HepG2 (cell line): ENCODE results near the gene RNPEPL1. TPM values are rescaled to one million over a fixed set of nuclear protein-coding genes. Genes with fewer than 3 reads are reported as not detected.
A peak's percentile ranks its signal among the peaks of the same experiment; 100 is the strongest.

Experiments used
- ATAC-seq: fragments of 200-7000 bp; cut with Tn5 transposase; 3 replicates; pipeline ENCODE4 v1.9.1; 2020; ENCODE audit warnings: mild to moderate bottlenecking, moderate library complexity
- BruUV-seq: library from RNA; stranded (reverse); fragments of 400-500 nt; replicated peaks from 2 replicates; lab custom pipeline; 2021; lab: Mats Ljungman, UMichigan
- CTCF ChIA-PET: fragments of 300-600 bp; formaldehyde crosslinking; extraction: SDS; loops from one replicate; lab custom pipeline; 2021; ENCODE audit warnings: low total read pairs, inconsistent platforms, low intra/inter-chr PET ratio; lab: Yijun Ruan, JAX
- POLR2A ChIA-PET: fragments of 350-600 bp; sonication (Branson Sonifier 250); formaldehyde crosslinking; loops from one replicate; lab custom pipeline; 2020; ENCODE audit warnings: antibody characterized with exemption, inconsistent platforms; lab: Yijun Ruan, JAX
- DNase-seq: peaks from one replicate; pipeline ENCODE4 v3.0.0-alpha.2; 2015; ENCODE audit warnings: low spot score
- FAIRE-seq: peaks from 3 replicates; lab custom pipeline; 2011; peaks lifted over from hg19 to GRCh38; lab: Jason Lieb, UNC
- H2AFZ ChIP-seq: one replicate; pipeline ENCODE4 v1.6.1; 2011; ENCODE audit warnings: low read length, inconsistent platforms
- H3K27ac ChIP-seq: fragments of 300-600 bp; 3 replicates; pipeline ENCODE4 v1.8.0; 2011; ENCODE audit warnings: mixed run types, mild to moderate bottlenecking, mixed read lengths, low read length, inconsistent platforms; ENCODE audit not compliant: insufficient read depth; ENCODE audit errors: extremely low read length
- H3K27me3 ChIP-seq, 2 experiments: fragments of 200-600 bp in 1 of 2; 2 replicates in 1 of 2; 3 replicates in 1 of 2; pipeline versions ENCODE4 v1.6.0 to v1.8.0; 2011; ENCODE audit warnings: low read length in 2 of 2, mild to moderate bottlenecking in 2 of 2, moderate library complexity in 2 of 2, inconsistent platforms in 1 of 2; ENCODE audit not compliant: insufficient read depth in 2 of 2, control insufficient read depth in 1 of 2
- H3K36me3 ChIP-seq, 2 experiments: fragments of 200-600 bp in 1 of 2; replicated peaks in 1 of 2; 2 replicates in 1 of 2; 3 replicates in 1 of 2; pipeline versions ENCODE4 v1.5.1 to v1.8.0; 2011; ENCODE audit warnings: low read length in 2 of 2, inconsistent platforms in 1 of 2; ENCODE audit not compliant: insufficient read depth in 2 of 2, control insufficient read depth in 1 of 2
- H3K4me1 ChIP-seq: 2 replicates; pipeline ENCODE4 v1.5.1; 2012; ENCODE audit warnings: low read length, inconsistent platforms; ENCODE audit not compliant: insufficient read depth
- H3K4me2 ChIP-seq: 2 replicates; pipeline ENCODE4 v1.6.0; 2011; ENCODE audit warnings: low read depth, low read length, inconsistent platforms
- H3K4me3 ChIP-seq, 3 experiments: fragments of 200-600 bp in 1 of 3; sonication (generic), shearing (Covaris generic) in 1 of 3; replicated peaks in 1 of 3; 2 replicates each; pipeline ENCODE4 v1.5.1; 2011 to 2016; ENCODE audit warnings: low read length in 3 of 3, inconsistent platforms in 2 of 3, low read depth in 2 of 3, mild to moderate bottlenecking in 2 of 3, control low read depth in 1 of 3, mixed read lengths in 1 of 3; ENCODE audit not compliant: insufficient read depth in 1 of 3
- H3K79me2 ChIP-seq: one replicate; pipeline ENCODE4 v1.6.1; 2011; ENCODE audit warnings: low read length, inconsistent platforms; ENCODE audit not compliant: insufficient read depth
- H3K9ac ChIP-seq: 2 replicates; pipeline ENCODE4 v1.6.0; 2011; ENCODE audit warnings: mild to moderate bottlenecking, low read depth, low read length, inconsistent platforms; ENCODE audit not compliant: insufficient read depth
- H3K9me3 ChIP-seq: 2 replicates; pipeline ENCODE4 v1.5.1; 2012; ENCODE audit warnings: mild to moderate bottlenecking, low read length
- H4K20me1 ChIP-seq: 2 replicates; pipeline ENCODE4 v1.6.0; 2011; ENCODE audit warnings: inconsistent platforms, mild to moderate bottlenecking, low read length, moderate library complexity; ENCODE audit not compliant: insufficient read depth
- CEBPB ChIP-seq: IDR thresholded peaks from 2 replicates; pipeline ENCODE4 v1.6.1; 2011; ENCODE audit warnings: low read depth, low read length, improper control_type of control experiment, borderline replicate concordance
- CENPX ChIP-seq: sonication (generic); formaldehyde crosslinking; IDR thresholded peaks from 2 replicates; pipeline ENCODE4 v1.9.0; 2021; ENCODE audit warnings: mild to moderate bottlenecking, missing genetic modification reagents, moderate library complexity
- PATZ1 ChIP-seq: sonication (generic); formaldehyde crosslinking; IDR thresholded peaks from 2 replicates; pipeline ENCODE4 v1.4.0; 2020; ENCODE audit warnings: missing genetic modification reagents
- SAP130 ChIP-seq: IDR thresholded peaks from 2 replicates; pipeline ENCODE4 v1.6.1; 2016; ENCODE audit warnings: low read depth
- SIX4 ChIP-seq: sonication (generic); formaldehyde crosslinking; IDR thresholded peaks from 2 replicates; pipeline ENCODE4 v1.4.0; 2020; ENCODE audit warnings: missing genetic modification reagents
- SNRNP70 ChIP-seq: fragments of 200-400 bp; formaldehyde crosslinking; IDR thresholded peaks from 2 replicates; pipeline ENCODE4 v1.6.1; 2017; ENCODE audit warnings: mild to moderate bottlenecking, low read depth, low read length, moderate library complexity
- SRF ChIP-seq: IDR thresholded peaks from 2 replicates; pipeline ENCODE4 v1.6.1; 2011; ENCODE audit warnings: mild to moderate bottlenecking, low read depth, low read length, moderate library complexity
- TFAP4 ChIP-seq: sonication (generic); IDR thresholded peaks from 2 replicates; pipeline ENCODE4 v1.6.1; 2016; ENCODE audit warnings: low read depth, borderline replicate concordance
- ZFP91 ChIP-seq: sonication (generic); formaldehyde crosslinking; IDR thresholded peaks from 2 replicates; pipeline ENCODE4 v1.9.0; 2022; ENCODE audit warnings: missing genetic modification reagents, mild to moderate bottlenecking, borderline replicate concordance
- ZNF264 ChIP-seq: sonication (generic); formaldehyde crosslinking; IDR thresholded peaks from 2 replicates; pipeline ENCODE4 v1.4.0; 2020; ENCODE audit warnings: missing genetic modification reagents
- ZNF776 ChIP-seq: sonication (generic); formaldehyde crosslinking; IDR thresholded peaks from 2 replicates; pipeline ENCODE4 v1.4.0; 2020; ENCODE audit warnings: mild to moderate bottlenecking, missing genetic modification reagents
- ZNF781 ChIP-seq: sonication (generic); formaldehyde crosslinking; IDR thresholded peaks from 2 replicates; pipeline ENCODE4 v1.5.1; 2020; ENCODE audit warnings: borderline replicate concordance, mild to moderate bottlenecking, missing genetic modification reagents; ENCODE audit errors: not compliant biosample characterization
- WGBS: methylation state at CpG from one replicate; pipeline ENCODE4 v1.1.6; 2017; ENCODE audit warnings: low lambda C conversion rate; 5-methylcytosine and 5-hydroxymethylcytosine counted together
- in situ Hi-C: cut with HindIII; loops from 2 replicates; pipeline ENCODE4 v1.10.0; 2017; ENCODE audit warnings: low pct_unique_long_range_greater_than_20kb; ENCODE audit not compliant: extremely low pct_ligation_motif_present
- intact Hi-C: fragments of 100-400 bp; cut with micrococcal nuclease; formaldehyde crosslinking; loops from one replicate; pipeline ENCODE4 v1.10.0; 2022; ENCODE audit not compliant: unreplicated experiment
- polyA plus RNA-seq, 8 experiments: library from polyadenylated mRNA; depleted of rRNA in 3 of 8; stranded (reverse) in 7 of 8; unstranded in 1 of 8; fragments of >200 nt; fragmentation: Illumina TruSeq in 4 of 8; extraction: Trizol in 4 of 8; gene quantifications; 2 replicates each; pipeline versions ENCODE4 v1.2.1 to v1.2.3, GENCODE V29; 2011 to 2016; ENCODE audit warnings: low read depth in 4 of 8, missing spikeins in 1 of 8, mixed read lengths in 1 of 8; ENCODE audit not compliant: insufficient read depth in 1 of 8
- total RNA-seq, 5 experiments: library from RNA; depleted of rRNA; stranded (reverse); fragments of >200 nt; fragmentation: Illumina TruSeq; extraction: Trizol; gene quantifications; 2 replicates each; pipeline ENCODE4 v1.2.3, GENCODE V29; 2016; ENCODE audit warnings: low read depth in 1 of 5
- TF ChIP-seq, protein P1 (sequence below): sonication (generic); formaldehyde crosslinking; IDR thresholded peaks from 2 replicates; pipeline ENCODE4 v1.8.1; 2023; ENCODE audit warnings: mild to moderate bottlenecking, missing genetic modification reagents

Gene RNPEPL1
- total and polyA plus RNA-seq, 2 of the 13 experiments (the other 11 are each of a cell fraction or from before 2014, with no cell fraction given) = 13.0 to 18.0 TPM

DNA sequence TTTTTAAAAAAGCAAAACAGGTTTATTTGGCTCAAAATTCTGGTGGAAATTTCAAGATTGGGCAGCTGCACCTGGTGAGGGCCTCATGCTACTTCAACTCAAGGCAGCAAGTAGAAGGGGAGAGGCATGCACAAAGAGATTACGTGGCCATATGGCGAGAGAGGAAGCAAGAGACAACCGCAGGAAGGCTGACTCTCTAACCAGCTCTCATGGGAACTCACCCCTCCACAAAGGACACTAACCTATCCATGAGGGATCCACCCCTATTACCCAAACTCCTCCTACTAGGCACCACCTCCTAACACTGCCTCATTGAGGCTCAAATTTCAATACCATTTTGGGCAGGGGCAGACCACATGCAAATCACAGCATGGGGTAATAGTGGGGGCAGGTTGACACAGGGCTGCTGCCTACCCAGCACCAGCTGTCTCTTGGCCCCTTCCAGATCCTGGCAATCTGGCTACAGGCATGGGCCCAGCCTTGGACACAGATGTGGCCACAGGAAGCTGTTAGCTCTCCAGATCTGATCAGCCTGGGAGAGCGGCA lies 16.3 kb downstream of the RNPEPL1 start:
- peak overlapping the region; percentile 98 for H3K9ac ChIP-seq
- H3K4me3 ChIP-seq = peak overlapping the region in 2 of 3 experiments; percentile 83 to 90; a peak in 3 of 6 replicates
- 79% methylated on average over 3 of the region's 4 CpGs for WGBS
- TF ChIP-seq ZNF776 (CRISPR knock-in tag) (no peak), SIX4 (CRISPR knock-in tag) (peak; percentile 33; the same call in 1 of the 2 replicates), ZFP91 (no peak), TFAP4 (peak; percentile 49; the same call in 1 of the 2 replicates), CENPX (no peak), SAP130 (peak; percentile 40; the same call in 1 of the 2 replicates), ZNF264 (CRISPR knock-in tag) (peak; percentile 99), SNRNP70 (no peak), ZNF781 (CRISPR knock-in tag) (no peak), CEBPB (0 out of 2 replicates have a peak, but pooled peaks have one; percentile 28), SRF (peak; percentile 90), PATZ1 (peak; percentile 56; the same call in 1 of the 2 replicates)
- TF ChIP-seq, protein P1, sequence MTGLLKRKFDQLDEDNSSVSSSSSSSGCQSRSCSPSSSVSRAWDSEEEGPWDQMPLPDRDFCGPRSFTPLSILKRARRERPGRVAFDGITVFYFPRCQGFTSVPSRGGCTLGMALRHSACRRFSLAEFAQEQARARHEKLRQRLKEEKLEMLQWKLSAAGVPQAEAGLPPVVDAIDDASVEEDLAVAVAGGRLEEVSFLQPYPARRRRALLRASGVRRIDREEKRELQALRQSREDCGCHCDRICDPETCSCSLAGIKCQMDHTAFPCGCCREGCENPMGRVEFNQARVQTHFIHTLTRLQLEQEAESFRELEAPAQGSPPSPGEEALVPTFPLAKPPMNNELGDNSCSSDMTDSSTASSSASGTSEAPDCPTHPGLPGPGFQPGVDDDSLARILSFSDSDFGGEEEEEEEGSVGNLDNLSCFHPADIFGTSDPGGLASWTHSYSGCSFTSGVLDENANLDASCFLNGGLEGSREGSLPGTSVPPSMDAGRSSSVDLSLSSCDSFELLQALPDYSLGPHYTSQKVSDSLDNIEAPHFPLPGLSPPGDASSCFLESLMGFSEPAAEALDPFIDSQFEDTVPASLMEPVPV (CRISPR knock-in tag) = 0 out of 2 replicates have a peak, but pooled peaks have one; percentile 36

More for the DNA sequence above, 16.3 kb downstream of the RNPEPL1 start:
- FAIRE-seq (peak; percentile 60), ATAC-seq (peak; percentile 1; the same call in 2 of the 3 replicates), DNase-seq (peak; percentile 73)
- peaks cover 17% of the 10 kb centered on the region; the same call in 1 of the 2 replicates for H4K20me1 ChIP-seq
- no TSS peak for BruUV-seq
- peaks cover 77% of the 10 kb centered on the region for H3K4me1 ChIP-seq
- H3K27me3 ChIP-seq = peaks cover 0 to 4% of the 10 kb centered on the region in 2 experiments; a peak in 1 of 5 replicates
- no peaks in the 10 kb centered on the region for H3K9me3 ChIP-seq
- peaks cover 4 to 9% of the 10 kb centered on the region in 2 experiments; a peak in 4 of 5 replicates for H3K36me3 ChIP-seq
- in situ Hi-C loops (no loop called here), intact Hi-C loops (no loop called here)
- H2AFZ ChIP-seq = no peak overlapping the region
- H3K79me2 ChIP-seq = peaks cover 75% of the 10 kb centered on the region
- ChIA-PET POLR2A (interaction anchor here (5.6 to 6.0 kb wide), 3 partner anchors 18 to 24 kb away, joined by 86 to 149 read pairs (median 147); partner anchors contain the start of genes ANKMY1, DUSP28 and RNPEPL1), CTCF (interaction anchor here (0.7 kb wide), 1 partner anchor 19 kb away, joined by 3 read pairs; no protein-coding TSS in a partner anchor)
- peak overlapping the region; percentile 98 for H3K4me2 ChIP-seq
- H3K27ac ChIP-seq = peak overlapping the region; percentile 89
